SK-N-SH (cell line): ENCODE results near the gene CLEC6A. TPM values are rescaled to one million over a fixed set of nuclear protein-coding genes. Genes with fewer than 3 reads are reported as not detected.

Experiments
- CTCF ChIA-PET: fragments of 300-600, 350-600 bp; formaldehyde crosslinking; extraction: SDS; loops from one replicate; lab custom pipeline; 2021; lab: Yijun Ruan, JAX
- POLR2A ChIA-PET: fragments of 350-600 bp; sonication (Branson Sonifier 250); formaldehyde crosslinking; extraction: SDS; loops from one replicate; lab custom pipeline; 2020; ENCODE audit warnings: antibody characterized with exemption, inconsistent platforms; lab: Yijun Ruan, JAX
- DNase-seq: peaks from one replicate; pipeline ENCODE4 v3.0.0; 2012
- H2AFZ ChIP-seq: fragments of 200-600 bp; sonication (generic); 2 replicates; pipeline ENCODE4 v1.8.1; 2016; ENCODE audit warnings: antibody characterized with exemption, mild to moderate bottlenecking, low read depth
- H3F3A ChIP-seq: fragments of 200-600 bp; sonication (generic); replicated peaks from 2 replicates; pipeline ENCODE3; 2016; ENCODE audit warnings: antibody characterized with exemption, mild to moderate bottlenecking; ENCODE audit not compliant: insufficient read depth
- H3K27ac ChIP-seq, 2 experiments: fragments of 200-500 bp in 1 of 2; fragments of 200-600 bp in 1 of 2; sonication (Bioruptor generic) in 1 of 2; sonication (generic), shearing (Covaris generic) in 1 of 2; 2 replicates each; pipeline versions ENCODE4 v1.5.1 to v1.6.1; 2014 to 2016; ENCODE audit warnings: low read depth in 2 of 2, inconsistent platforms in 1 of 2, low read length in 1 of 2, mild to moderate bottlenecking in 1 of 2, mixed read lengths in 1 of 2
- H3K27me3 ChIP-seq: fragments of 200-600 bp; sonication (generic), shearing (Covaris generic); 2 replicates; pipeline ENCODE4 v1.6.1; 2016; ENCODE audit warnings: mixed run types; ENCODE audit not compliant: insufficient read depth
- H3K36me3 ChIP-seq, 2 experiments: fragments of 200-500 bp in 1 of 2; fragments of 200-600 bp in 1 of 2; sonication (Bioruptor generic) in 1 of 2; sonication (generic) in 1 of 2; replicated peaks in 1 of 2; 2 replicates each; pipeline versions ENCODE3 to v1.5.1; 2014 to 2016; ENCODE audit warnings: low read length in 1 of 2, mild to moderate bottlenecking in 1 of 2; ENCODE audit not compliant: insufficient read depth in 2 of 2, control insufficient read depth in 1 of 2
- H3K4me1 ChIP-seq, 2 experiments: fragments of 200-500 bp in 1 of 2; fragments of 200-600 bp in 1 of 2; sonication (Bioruptor generic) in 1 of 2; sonication (generic), shearing (Covaris generic) in 1 of 2; 2 replicates each; pipeline versions ENCODE4 v1.5.1 to v1.6.1; 2014 to 2016; ENCODE audit warnings: low read depth in 1 of 2, low read length in 1 of 2, mixed run types in 1 of 2; ENCODE audit not compliant: insufficient read depth in 2 of 2, control insufficient read depth in 1 of 2
- H3K4me2 ChIP-seq: fragments of 200-600 bp; sonication (generic), shearing (Covaris generic); 2 replicates; pipeline ENCODE4 v1.6.1; 2017; ENCODE audit warnings: mixed run types
- H3K4me3 ChIP-seq, 2 experiments: fragments of 200-500 bp in 1 of 2; fragments of 200-600 bp in 1 of 2; sonication (Bioruptor generic) in 1 of 2; sonication (generic), shearing (Covaris generic) in 1 of 2; 2 replicates each; pipeline versions ENCODE4 v1.5.1 to v1.8.1; 2014 to 2016; ENCODE audit warnings: low read depth in 2 of 2, inconsistent platforms in 1 of 2, low read length in 1 of 2, mild to moderate bottlenecking in 1 of 2, mixed read lengths in 1 of 2, moderate library complexity in 1 of 2
- H3K79me2 ChIP-seq: fragments of 200-600 bp; sonication (generic); 2 replicates; pipeline ENCODE4 v1.8.1; 2017; ENCODE audit warnings: mild to moderate bottlenecking; ENCODE audit not compliant: insufficient read depth
- H3K9ac ChIP-seq: fragments of 200-600 bp; sonication (generic); 2 replicates; pipeline ENCODE4 v1.6.1; 2017; ENCODE audit warnings: mixed run types
- H3K9me2 ChIP-seq: fragments of 200-600 bp; sonication (generic); 2 replicates; pipeline ENCODE4 v1.6.1; 2017; ENCODE audit warnings: mixed run types
- H3K9me3 ChIP-seq: fragments of 200-600 bp; sonication (generic); 2 replicates; pipeline ENCODE4 v1.6.1; 2017; ENCODE audit warnings: mixed run types, mild to moderate bottlenecking, moderate library complexity
- H4K20me1 ChIP-seq: fragments of 200-600 bp; sonication (generic); 2 replicates; pipeline ENCODE4 v1.6.1; 2017; ENCODE audit warnings: mild to moderate bottlenecking, mixed run types; ENCODE audit not compliant: insufficient read depth
- CHD2 ChIP-seq: fragments of 150-350 bp; IDR thresholded peaks from 2 replicates; pipeline ENCODE4 v1.6.1; 2018; ENCODE audit warnings: low read length; ENCODE audit not compliant: partially characterized antibody
- EP300 ChIP-seq, 2 experiments: IDR thresholded peaks; 2 replicates each; pipeline versions ENCODE4 v1.4.0 to v1.6.1; 2012; ENCODE audit warnings: borderline replicate concordance in 1 of 2, low read depth in 1 of 2, low read length in 1 of 2
- FOXJ3 ChIP-seq: sonication (generic); formaldehyde crosslinking; IDR thresholded peaks from 2 replicates; pipeline ENCODE4 v1.5.1; 2020; ENCODE audit warnings: mild to moderate bottlenecking, missing genetic modification reagents
- FOXM1 ChIP-seq: IDR thresholded peaks from 2 replicates; pipeline ENCODE4 v1.4.0; 2012; ENCODE audit warnings: low read depth, mild to moderate bottlenecking
- GATA2 ChIP-seq: sonication (generic); formaldehyde crosslinking; IDR thresholded peaks from 2 replicates; pipeline ENCODE4 v1.5.0; 2020; ENCODE audit warnings: mild to moderate bottlenecking, missing genetic modification reagents
- JUND ChIP-seq: IDR thresholded peaks from 2 replicates; pipeline ENCODE4 v1.4.0; 2012
- NFIC ChIP-seq: IDR thresholded peaks from 2 replicates; pipeline ENCODE4 v1.4.0; 2012; ENCODE audit warnings: borderline replicate concordance
- NRF1 ChIP-seq: IDR thresholded peaks from 2 replicates; pipeline ENCODE4 v1.6.1; 2012; ENCODE audit warnings: low read depth, mild to moderate bottlenecking, low read length
- RAD21 ChIP-seq: IDR thresholded peaks from 2 replicates; pipeline ENCODE4 v1.6.1; 2012; ENCODE audit warnings: mild to moderate bottlenecking, low read length
- RCOR1 ChIP-seq: fragments of 150-350 bp; IDR thresholded peaks from 2 replicates; pipeline ENCODE4 v1.6.1; 2017; ENCODE audit warnings: antibody characterized with exemption, low read length
- RXRA ChIP-seq: IDR thresholded peaks from 2 replicates; pipeline ENCODE4 v1.4.0; 2012; ENCODE audit warnings: low read depth, mild to moderate bottlenecking, borderline replicate concordance
- SIN3A ChIP-seq: IDR thresholded peaks from 2 replicates; pipeline ENCODE4 v1.6.1; 2012; ENCODE audit warnings: low read depth, mild to moderate bottlenecking, low read length, moderate library complexity, borderline replicate concordance
- TAF1 ChIP-seq: IDR thresholded peaks from 2 replicates; pipeline ENCODE4 v1.6.1; 2012; ENCODE audit warnings: low read depth, mild to moderate bottlenecking, low read length, moderate library complexity, borderline replicate concordance
- TEAD4 ChIP-seq: IDR thresholded peaks from 2 replicates; pipeline ENCODE4 v1.4.0; 2012; ENCODE audit warnings: mild to moderate bottlenecking, borderline replicate concordance; ENCODE audit not compliant: insufficient read depth
- USF1 ChIP-seq: IDR thresholded peaks from 2 replicates; pipeline ENCODE4 v1.4.0; 2012; ENCODE audit warnings: low read depth, borderline replicate concordance
- USF2 ChIP-seq: fragments of 150-350 bp; IDR thresholded peaks from 2 replicates; pipeline ENCODE4 v1.6.1; 2017; ENCODE audit warnings: antibody characterized with exemption, low read length, low read depth, borderline replicate concordance
- ZBTB33 ChIP-seq: IDR thresholded peaks from 2 replicates; pipeline ENCODE4 v1.4.0; 2012; ENCODE audit warnings: low read depth, borderline replicate concordance
- WGBS: methylation state at CpG from one replicate; pipeline ENCODE4 v1.1.6; 2017; ENCODE audit warnings: low lambda C conversion rate; 5-methylcytosine and 5-hydroxymethylcytosine counted together
- polyA plus RNA-seq, 3 experiments: library from polyadenylated mRNA; depleted of rRNA; stranded (reverse); fragments of >200 nt; gene quantifications; 2 replicates each; pipeline ENCODE4 v1.2.3, GENCODE V29; 2012
- TF ChIP-seq, protein P1 (sequence below): fragments of 150-350 bp; IDR thresholded peaks from 2 replicates; pipeline ENCODE4 v1.6.1; 2016; ENCODE audit warnings: mild to moderate bottlenecking, low read depth, low read length
- TF ChIP-seq, protein P2 (sequence below): IDR thresholded peaks from 2 replicates; pipeline ENCODE4 v1.4.0; 2012; ENCODE audit warnings: low read depth

The CLEC6A gene
- polyA plus RNA-seq, 1 of the 3 experiments (the other 2 are of a cell fraction): not detected

GRCh38 chr12:8461426-8461825 lies 5.7 kb downstream of the CLEC6A start:
- no peak overlapping the region for H3K4me2 ChIP-seq
- H3K4me1 ChIP-seq: no peaks in the 10 kb centered on the region
- DNase-seq: no peak
- 12% methylated on average over 2 of the region's 2 CpGs for WGBS
- TF ChIP-seq TAF1 (no peak), FOXJ3 (no peak), USF2 (no peak), NFIC (no peak), NRF1 (no peak), ZBTB33 (no peak), RXRA (no peak), JUND (no peak), TEAD4 (no peak), USF1 (no peak), SIN3A (no peak), CHD2 (no peak), FOXM1 (no peak), RAD21 (no peak), RCOR1 (no peak), EP300 (IDR thresholded peaks at IDR 0.05; ENCODE audit: borderline replicate concordance in 1 of 2, low read depth in 1 of 2, low read length in 1 of 2) (no peak), GATA2 (CRISPR knock-in tag) (no peak)
- TF ChIP-seq, protein P1, sequence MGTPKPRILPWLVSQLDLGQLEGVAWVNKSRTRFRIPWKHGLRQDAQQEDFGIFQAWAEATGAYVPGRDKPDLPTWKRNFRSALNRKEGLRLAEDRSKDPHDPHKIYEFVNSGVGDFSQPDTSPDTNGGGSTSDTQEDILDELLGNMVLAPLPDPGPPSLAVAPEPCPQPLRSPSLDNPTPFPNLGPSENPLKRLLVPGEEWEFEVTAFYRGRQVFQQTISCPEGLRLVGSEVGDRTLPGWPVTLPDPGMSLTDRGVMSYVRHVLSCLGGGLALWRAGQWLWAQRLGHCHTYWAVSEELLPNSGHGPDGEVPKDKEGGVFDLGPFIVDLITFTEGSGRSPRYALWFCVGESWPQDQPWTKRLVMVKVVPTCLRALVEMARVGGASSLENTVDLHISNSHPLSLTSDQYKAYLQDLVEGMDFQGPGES: no peak
- TF ChIP-seq, protein P2, sequence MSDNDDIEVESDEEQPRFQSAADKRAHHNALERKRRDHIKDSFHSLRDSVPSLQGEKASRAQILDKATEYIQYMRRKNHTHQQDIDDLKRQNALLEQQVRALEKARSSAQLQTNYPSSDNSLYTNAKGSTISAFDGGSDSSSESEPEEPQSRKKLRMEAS: no peak
- ChIA-PET POLR2A (no interaction called here), CTCF (interaction anchor here (0.7 to 1.7 kb wide), 3 partner anchors 16 to 718 kb away, joined by 3 read pairs; no protein-coding TSS in a partner anchor)
- H2AFZ ChIP-seq: no peak overlapping the region
- H3F3A ChIP-seq: no peaks in the 10 kb centered on the region
- no peaks in the 10 kb centered on the region for H3K27me3 ChIP-seq
- H3K27ac ChIP-seq: no peak overlapping the region
- no peaks in the 10 kb centered on the region for H3K9me2 ChIP-seq
- H3K36me3 ChIP-seq: no peaks in the 10 kb centered on the region
- H3K79me2 ChIP-seq: no peaks in the 10 kb centered on the region
- no peak overlapping the region for H3K9ac ChIP-seq
- no peaks in the 10 kb centered on the region for H3K9me3 ChIP-seq
- no peak overlapping the region for H3K4me3 ChIP-seq
- no peaks in the 10 kb centered on the region for H4K20me1 ChIP-seq
